HS-27A (cell line): ENCODE measurements around the gene PTGR2.
"Not testable (repeated sequence)": the region's sequence is repeated elsewhere in the genome, so short reads cannot be mapped to it uniquely, and the experiment has no call there.

Experiments
- DNase-seq: peaks from one replicate; pipeline ENCODE4 v3.0.0-alpha.2; 2012; ENCODE audit warnings: low read depth, missing footprints

The PTGR2 gene

DNA sequence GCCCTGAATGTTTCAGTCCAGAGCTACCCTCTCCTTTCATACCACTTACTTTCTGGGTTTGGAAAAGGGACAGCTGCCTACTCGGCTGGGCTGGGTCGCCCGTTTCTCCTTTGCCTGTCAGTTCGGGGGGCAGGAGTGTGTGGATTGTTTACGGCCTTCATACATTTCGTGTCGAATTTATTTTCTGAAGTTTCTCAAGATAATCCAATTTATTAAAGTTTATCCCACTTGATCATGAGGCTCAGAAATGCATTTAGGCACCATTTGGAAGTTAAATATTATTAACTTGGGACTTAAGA lies 35.6 kb downstream of the PTGR2 start:
- DNase-seq: no peak

DNA sequence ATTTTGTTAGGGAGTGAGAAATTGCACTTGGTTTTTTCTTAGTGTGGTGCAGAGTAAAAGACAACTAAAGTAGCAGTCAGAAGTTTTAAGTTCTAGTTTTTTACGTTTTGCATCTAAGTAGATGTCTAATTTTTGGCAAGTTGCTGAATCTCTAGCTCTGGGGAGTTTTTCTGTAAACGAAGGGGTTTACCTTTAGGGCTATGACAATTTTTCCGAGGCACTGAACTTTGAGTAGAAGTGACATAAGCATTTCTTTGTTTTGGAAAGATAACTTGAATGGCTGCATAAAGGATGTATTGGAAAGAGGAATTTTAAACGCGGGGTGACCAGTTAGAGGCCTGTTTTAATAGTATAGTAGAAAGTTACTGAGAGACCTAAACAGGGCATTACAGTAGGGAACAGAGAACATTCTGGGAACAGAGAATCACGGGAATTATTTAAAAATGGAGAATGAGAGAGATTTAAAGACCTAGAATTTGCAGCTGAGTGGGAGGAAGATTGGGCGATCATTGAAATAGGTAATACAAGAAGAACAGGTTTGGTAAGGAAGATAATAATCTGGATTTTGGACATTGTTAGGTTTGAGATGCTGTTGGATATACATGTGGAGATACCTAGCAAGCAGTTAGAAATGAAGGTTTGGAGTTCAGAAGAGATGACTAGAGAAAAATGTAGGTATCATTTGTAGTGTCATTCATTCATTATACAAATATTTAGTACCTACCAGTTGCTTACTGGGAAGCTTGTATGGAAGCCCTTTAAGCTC lies 36.2 kb downstream of the PTGR2 start:
- DNase-seq: no peak

DNA sequence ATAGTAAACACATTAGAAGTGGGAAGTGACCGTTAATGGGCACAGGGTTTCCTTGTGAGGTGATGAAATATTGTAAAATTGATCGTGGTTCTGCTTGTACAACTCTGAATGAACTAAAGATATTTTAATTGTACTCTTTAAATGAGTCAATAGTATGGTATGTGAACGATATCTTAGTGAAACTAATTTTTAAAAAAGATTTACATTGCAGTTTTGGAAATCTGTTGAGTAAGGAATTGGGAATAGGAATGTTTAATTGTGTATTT lies 36.8 kb downstream of the PTGR2 start:
- no peak for DNase-seq

DNA sequence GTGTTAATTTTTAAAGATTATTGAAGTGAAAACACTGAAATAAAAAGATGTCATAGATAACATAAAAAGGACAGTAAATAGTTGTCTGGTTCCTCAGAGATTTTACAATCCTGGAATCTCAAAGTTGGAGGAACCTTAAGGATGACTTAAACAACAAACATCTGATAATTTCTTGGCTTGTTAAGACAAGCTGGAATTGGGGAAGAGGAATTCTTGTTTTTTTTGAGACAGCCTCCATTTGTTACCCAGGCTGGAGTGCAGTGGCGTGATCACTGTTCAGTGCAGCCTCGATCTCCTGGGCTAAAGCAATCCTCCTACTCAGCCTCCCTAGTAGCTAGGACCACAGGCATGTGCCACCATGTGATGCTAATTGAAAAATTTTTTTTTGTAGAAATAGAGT lies 37.3 kb downstream of the PTGR2 start:
- no peak for DNase-seq

DNA sequence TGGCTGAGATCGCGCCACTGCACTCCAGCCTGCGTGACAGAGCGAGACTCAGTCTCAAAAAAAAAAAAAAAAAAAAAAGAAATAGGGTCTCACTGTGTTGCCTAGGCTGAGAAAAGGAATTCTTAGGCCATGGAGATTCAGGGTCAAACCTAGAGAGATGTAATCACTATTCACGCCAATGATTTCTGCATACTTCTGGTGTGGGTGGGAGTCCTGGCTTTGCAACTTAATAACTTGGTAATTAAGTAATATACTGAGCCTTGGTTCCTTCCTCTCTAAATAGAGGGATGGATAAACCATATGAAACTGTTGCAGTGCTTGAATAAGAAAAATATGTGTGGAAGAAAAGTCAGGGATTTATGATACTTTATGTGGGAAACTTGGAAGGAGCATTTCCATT lies 37.7 kb downstream of the PTGR2 start:
- DNase-seq: no peak

DNA sequence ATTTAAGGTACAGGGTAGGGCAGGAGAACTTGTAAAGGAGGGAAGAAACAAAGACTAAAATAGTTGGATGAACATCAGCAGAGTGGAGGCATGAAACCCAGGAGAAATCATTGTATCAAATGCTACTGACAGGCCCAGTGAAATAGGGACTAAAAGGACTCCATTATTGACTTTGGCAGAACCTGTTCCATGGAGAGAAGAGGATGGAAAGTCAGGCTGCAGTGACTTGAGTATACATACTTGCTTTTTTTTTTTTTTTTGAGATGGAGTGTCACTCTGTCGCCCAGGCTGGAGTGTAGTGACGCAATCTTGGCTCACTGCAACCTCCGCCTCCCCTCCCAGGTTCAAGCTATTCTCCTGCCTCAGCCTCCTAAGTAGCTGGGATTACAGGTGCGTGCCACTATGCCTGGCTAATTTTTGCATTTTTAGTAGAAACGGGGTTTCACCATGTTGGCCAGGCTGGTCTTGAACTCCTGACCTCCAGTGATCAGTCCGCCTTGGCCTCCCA lies 42.6 kb downstream of the PTGR2 start:
- not testable (repeated sequence) for DNase-seq

DNA sequence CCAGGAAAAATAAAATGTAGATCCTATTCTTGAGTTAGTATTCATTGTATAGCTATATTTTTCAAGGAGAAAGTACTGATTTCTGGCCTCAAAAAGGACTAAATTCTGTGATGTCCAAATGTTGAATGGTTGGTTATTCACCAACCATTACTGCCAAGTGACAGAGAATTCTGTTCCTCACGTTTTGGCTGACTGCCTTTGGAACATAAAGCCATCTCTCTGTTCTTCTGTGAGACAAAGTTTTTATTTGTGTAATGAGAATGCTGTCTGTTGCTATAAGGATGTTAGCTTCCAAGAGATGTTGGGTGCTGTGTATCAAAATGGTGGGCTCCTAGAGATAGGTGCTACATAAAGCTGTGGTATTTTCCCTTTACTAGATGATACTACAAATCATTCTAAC lies 44.3 kb downstream of the PTGR2 start:
- DNase-seq: no peak

DNA sequence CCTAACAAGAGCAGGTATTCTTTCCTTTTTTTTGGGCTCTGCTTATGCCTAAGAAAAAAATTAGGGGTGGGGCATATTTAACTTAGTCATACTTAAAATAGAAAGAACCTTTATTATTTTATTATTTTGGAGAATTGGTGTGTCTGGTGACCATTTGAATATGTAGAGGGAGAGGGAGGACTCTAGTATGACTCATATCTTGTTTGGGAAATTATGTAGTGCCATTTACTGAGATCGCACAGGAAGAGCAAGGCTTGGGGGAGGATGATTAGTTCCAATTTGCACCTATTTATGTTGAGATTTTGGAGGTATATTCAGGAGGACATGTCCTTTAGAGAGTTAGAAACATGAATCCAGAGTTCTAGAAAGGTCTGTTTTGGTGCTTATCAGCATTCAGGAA lies 44.9 kb downstream of the PTGR2 start:
- no peak for DNase-seq

DNA sequence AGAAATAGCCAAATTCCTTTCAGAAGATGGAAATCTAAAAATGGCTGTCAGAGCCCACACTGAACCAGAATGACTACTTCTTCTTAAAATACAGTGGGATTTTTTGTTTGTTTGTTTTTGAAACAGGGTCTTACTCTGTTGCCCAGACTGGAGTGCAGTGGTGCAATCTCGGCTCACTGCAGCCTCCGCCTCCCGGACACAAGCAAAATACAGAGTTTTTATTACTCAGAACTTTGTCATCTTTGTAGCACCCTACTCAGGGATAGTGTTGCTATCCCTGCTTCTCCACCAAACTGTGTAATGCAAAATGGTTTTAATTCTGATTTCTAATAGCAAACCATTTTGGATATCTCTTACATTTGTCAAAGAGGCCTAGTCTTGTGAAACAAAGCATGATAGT lies 51.4 kb downstream of the PTGR2 start:
- DNase-seq: no peak

DNA sequence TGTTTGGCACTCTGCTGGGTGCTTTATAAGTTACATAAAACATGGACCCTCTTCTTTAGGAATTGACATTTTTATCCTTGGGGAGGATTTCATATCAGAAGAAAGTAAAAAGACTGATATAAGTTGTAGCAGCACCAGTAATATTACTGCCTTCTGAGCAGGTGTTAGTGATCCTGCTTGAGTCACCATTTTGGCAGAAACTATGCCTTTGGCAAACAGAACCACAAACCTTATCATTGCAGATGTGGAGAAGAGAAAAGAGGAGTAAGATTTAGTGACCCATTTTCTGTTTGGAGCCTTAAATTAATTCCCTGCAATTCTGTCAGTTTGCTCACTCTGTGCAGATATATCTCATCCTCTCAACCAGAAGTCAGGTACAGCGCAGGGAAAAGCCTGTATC lies 58.0 kb downstream of the PTGR2 start:
- DNase-seq: no peak

DNA sequence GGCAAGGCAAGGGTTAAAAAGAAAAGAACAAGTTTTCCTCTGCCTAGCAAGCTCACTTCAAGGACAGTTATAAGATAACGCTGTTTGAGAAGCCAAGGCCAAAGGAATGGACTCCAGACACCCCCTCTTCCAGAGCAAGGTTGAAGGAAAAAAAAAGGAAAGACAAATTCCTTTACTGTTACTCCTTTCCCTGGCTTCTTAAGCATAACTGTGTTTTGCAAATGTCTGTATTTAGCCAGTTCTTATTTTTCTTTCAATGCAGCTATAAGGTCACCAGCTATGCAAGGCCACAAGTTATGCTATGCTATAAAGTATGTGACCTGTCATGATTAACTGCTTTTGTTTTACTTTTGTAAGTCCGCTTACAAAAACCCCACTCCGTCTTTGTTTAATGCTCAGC lies 61.6 kb downstream of the PTGR2 start:
- DNase-seq: no peak

DNA sequence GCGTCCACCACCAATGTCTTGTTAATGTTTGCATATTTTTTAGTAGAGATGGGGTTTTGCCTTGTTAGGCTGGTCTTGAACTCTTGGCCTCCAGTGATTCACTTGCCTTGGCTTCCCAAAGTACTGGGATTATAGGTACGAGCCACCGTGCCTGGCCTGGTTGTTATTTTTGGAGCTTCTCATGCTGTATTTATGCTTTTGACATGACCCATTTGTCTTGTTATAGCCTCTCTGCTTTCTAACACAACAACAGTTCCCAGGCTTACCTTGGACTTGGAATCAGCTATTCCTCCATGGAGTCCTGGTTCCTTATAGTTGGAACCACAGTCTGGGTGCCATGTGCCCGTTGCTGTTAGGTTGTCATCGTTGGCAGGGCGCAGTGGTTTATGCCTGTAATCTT lies 64.7 kb downstream of the PTGR2 start:
- DNase-seq: no peak

DNA sequence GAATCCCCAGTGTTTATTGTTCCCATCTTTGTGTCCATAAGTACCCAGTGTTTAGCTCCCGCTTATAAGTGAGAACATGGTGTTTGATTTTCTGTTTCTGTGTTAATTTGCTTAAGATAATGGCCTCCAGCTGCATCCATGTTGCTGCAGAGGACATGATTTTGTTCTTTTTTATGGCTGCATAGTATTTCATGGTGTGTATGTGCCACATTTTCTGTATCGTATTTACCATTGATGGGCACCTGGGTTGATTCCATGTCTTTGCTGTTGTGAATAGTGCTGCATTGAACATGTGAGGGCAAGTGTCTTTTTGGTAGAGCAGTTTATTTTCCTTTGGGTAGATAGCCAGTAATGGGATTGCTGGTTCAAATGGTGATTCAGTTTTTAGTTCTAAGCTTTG lies 67.8 kb downstream of the PTGR2 start:
- DNase-seq: not testable (repeated sequence)

DNA sequence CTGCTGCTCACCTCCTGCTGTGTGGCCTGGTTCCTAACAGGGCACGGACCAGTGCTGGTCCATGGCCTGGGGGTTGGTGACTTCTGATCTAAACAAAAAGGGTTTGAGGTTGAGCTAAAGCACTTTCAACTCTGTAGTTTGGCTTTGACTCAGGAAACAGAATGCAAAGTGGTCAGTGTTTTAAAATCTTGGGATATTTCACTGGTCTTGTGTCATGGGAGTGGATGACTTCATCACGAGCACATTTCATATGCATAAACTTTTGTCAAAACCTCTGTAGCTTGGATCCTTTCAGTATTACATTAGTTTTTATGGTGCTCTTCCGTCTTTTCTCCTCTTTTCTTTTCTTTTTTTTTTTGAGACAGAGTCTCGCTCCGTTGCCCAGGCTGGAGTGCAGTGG lies 72.7 kb downstream of the PTGR2 start:
- DNase-seq: no peak
